ENCODE results near the gene MARCHF4. TPM values are rescaled to one million over a fixed set of nuclear protein-coding genes. Genes with fewer than 3 reads are reported as not detected.

Gene MARCHF4
- total RNA-seq, 1 donor from 2014 or later, result 6.1 TPM

- no peaks in the 10 kb centered on the region for H3K36me3 Mint-ChIP-seq (ENCODE audit: low read depth)
- H3K4me3 Mint-ChIP-seq (ENCODE audit: unreplicated experiment), result no peak overlapping the region
- H3K27ac Mint-ChIP-seq (ENCODE audit: unreplicated experiment), result no peak overlapping the region
- H3K27me3 Mint-ChIP-seq (ENCODE audit: low read depth), result no peaks in the 10 kb centered on the region
- DNase-seq (ENCODE audit: low spot score), result no peak
- H3K4me1 Mint-ChIP-seq (ENCODE audit: low read depth), result no peaks in the 10 kb centered on the region
- no peaks in the 10 kb centered on the region for H3K9me3 Mint-ChIP-seq (ENCODE audit: low read depth)
- TF ChIP-seq, protein P1, sequence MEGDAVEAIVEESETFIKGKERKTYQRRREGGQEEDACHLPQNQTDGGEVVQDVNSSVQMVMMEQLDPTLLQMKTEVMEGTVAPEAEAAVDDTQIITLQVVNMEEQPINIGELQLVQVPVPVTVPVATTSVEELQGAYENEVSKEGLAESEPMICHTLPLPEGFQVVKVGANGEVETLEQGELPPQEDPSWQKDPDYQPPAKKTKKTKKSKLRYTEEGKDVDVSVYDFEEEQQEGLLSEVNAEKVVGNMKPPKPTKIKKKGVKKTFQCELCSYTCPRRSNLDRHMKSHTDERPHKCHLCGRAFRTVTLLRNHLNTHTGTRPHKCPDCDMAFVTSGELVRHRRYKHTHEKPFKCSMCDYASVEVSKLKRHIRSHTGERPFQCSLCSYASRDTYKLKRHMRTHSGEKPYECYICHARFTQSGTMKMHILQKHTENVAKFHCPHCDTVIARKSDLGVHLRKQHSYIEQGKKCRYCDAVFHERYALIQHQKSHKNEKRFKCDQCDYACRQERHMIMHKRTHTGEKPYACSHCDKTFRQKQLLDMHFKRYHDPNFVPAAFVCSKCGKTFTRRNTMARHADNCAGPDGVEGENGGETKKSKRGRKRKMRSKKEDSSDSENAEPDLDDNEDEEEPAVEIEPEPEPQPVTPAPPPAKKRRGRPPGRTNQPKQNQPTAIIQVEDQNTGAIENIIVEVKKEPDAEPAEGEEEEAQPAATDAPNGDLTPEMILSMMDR (IDR thresholded peaks at IDR 0.05), result no peak
These were observed 27.3 kb upstream of the MARCHF4 start for GRCh38 chr2:216399621-216400020.

DNA sequence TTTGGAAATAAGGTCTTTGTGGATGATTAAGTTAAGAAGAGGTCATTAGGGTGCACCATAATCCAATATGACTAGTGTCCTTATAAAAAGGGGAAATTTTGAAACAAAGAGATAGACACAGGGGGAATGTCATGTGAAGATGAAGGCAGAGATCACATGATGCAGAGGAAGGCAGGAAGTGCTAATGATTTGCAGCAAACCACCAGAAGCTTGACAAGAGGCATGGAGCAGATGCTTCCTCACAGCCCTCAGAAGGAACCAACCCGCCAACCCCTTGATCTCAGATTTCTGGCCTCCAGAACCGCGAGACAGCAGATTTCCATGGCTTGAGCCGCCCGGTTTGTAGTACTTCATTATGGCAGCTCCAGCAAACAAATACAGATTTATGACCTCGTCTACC lies 22.6 kb upstream of the MARCHF4 start:
- DNase-seq (ENCODE audit: low spot score), result no peak
- H3K27ac Mint-ChIP-seq (ENCODE audit: unreplicated experiment), result no peak overlapping the region
- no peaks in the 10 kb centered on the region for H3K9me3 Mint-ChIP-seq (ENCODE audit: low read depth)
- no peaks in the 10 kb centered on the region for H3K36me3 Mint-ChIP-seq (ENCODE audit: low read depth)
- H3K4me1 Mint-ChIP-seq (ENCODE audit: low read depth), result no peaks in the 10 kb centered on the region
- H3K27me3 Mint-ChIP-seq (ENCODE audit: low read depth), result no peaks in the 10 kb centered on the region
- H3K4me3 Mint-ChIP-seq (ENCODE audit: unreplicated experiment), result no peak overlapping the region
- TF ChIP-seq, protein P1 (IDR thresholded peaks at IDR 0.05), result no peak

DNA sequence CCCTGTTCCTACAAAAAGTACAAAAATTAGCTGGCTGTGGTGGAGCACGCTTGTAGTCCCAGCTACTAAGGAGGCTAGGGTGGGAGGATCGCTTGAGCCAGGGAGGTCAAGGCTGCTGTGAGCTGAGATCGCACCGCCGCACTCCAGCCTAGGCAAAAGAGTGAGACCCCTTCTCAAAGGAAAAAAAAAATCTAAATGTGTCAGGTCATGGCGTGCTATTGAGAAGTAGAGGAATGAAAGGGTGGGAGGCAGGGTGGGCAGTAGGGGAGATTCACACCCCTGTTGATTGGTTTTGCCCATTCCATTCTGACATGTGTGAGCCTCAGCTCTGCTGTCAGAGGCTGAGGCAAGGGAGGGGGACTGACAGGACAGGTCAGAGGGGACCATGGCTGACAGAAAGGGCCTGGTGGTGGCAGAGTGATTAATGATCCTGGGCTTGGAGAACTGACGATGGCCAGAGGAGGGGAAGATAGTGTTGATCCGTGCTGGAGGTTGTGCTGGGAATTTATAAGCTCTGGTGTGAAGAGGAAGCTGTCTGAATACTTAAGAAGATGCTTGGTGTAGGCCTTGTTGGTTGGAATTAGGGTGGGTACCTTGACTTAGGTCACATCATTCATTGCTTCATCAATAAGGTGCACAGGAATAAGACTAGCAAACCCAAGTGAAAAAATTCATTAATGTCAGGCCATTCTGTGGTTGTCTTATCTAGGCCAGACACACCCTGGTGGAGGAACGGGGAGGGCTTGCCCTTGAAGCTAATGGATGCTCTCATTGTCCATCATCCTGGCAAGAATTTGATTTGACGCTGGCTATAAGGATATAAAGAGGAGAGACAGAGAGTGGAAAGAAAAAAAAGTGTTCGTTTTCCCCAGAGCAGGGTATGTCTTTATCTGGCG lies 20.9 kb upstream of the MARCHF4 start:
- no peak for DNase-seq (ENCODE audit: low spot score)
- TF ChIP-seq, protein P1 (IDR thresholded peaks at IDR 0.05), result no peak
- H3K27me3 Mint-ChIP-seq (ENCODE audit: low read depth), result no peaks in the 10 kb centered on the region

GRCh38 chr2:216392018-216392562 lies 19.8 kb upstream of the MARCHF4 start:
- no peaks in the 10 kb centered on the region for H3K36me3 Mint-ChIP-seq (ENCODE audit: low read depth)
- DNase-seq (ENCODE audit: low spot score), result no peak
- peaks cover 5% of the 10 kb centered on the region for H3K4me1 Mint-ChIP-seq (ENCODE audit: low read depth)
- no peak overlapping the region for H3K4me3 Mint-ChIP-seq (ENCODE audit: unreplicated experiment)
- no peaks in the 10 kb centered on the region for H3K27me3 Mint-ChIP-seq (ENCODE audit: low read depth)
- TF ChIP-seq, protein P1 (IDR thresholded peaks at IDR 0.05), result no peak
- peaks cover 5% of the 10 kb centered on the region for H3K9me3 Mint-ChIP-seq (ENCODE audit: low read depth)
- H3K27ac Mint-ChIP-seq (ENCODE audit: unreplicated experiment), result no peak overlapping the region

More for the DNA sequence above, 20.9 kb upstream of the MARCHF4 start:
- Mint-ChIP-seq H3K36me3 (ENCODE audit: low read depth) (no peaks in the 10 kb centered on the region), H3K9me3 (ENCODE audit: low read depth) (no peaks in the 10 kb centered on the region), H3K4me1 (ENCODE audit: low read depth) (peaks cover 5% of the 10 kb centered on the region), H3K4me3 (ENCODE audit: unreplicated experiment) (no peak overlapping the region), H3K27ac (ENCODE audit: unreplicated experiment) (no peak overlapping the region)

GRCh38 chr2:216391401-216391800 lies 19.1 kb upstream of the MARCHF4 start:
- peaks cover 6% of the 10 kb centered on the region for H3K9me3 Mint-ChIP-seq (ENCODE audit: low read depth)
- TF ChIP-seq, protein P1 (IDR thresholded peaks at IDR 0.05), result no peak
- no peak overlapping the region for H3K27ac Mint-ChIP-seq (ENCODE audit: unreplicated experiment)
- H3K4me3 Mint-ChIP-seq (ENCODE audit: unreplicated experiment), result no peak overlapping the region
- no peak for DNase-seq (ENCODE audit: low spot score)
- no peaks in the 10 kb centered on the region for H3K36me3 Mint-ChIP-seq (ENCODE audit: low read depth)
- H3K27me3 Mint-ChIP-seq (ENCODE audit: low read depth), result no peaks in the 10 kb centered on the region
- peaks cover 5% of the 10 kb centered on the region for H3K4me1 Mint-ChIP-seq (ENCODE audit: low read depth)

Measured in chondrocyte (in vitro differentiated cells).